Erythroblast (primary cell): Measurements from ENCODE around the gene POLR1A.

ENCODE experiments used
- GATA1 ChIP-seq: IDR thresholded peaks from 2 replicates; pipeline ENCODE4 v1.6.1; 2011; ENCODE audit warnings: low read depth, mild to moderate bottlenecking, control low read depth, low read length, moderate library complexity
- POLR2A ChIP-seq: IDR thresholded peaks from 2 replicates; pipeline ENCODE4 v1.6.1; 2011; ENCODE audit warnings: mild to moderate bottlenecking, low read length

DNA sequence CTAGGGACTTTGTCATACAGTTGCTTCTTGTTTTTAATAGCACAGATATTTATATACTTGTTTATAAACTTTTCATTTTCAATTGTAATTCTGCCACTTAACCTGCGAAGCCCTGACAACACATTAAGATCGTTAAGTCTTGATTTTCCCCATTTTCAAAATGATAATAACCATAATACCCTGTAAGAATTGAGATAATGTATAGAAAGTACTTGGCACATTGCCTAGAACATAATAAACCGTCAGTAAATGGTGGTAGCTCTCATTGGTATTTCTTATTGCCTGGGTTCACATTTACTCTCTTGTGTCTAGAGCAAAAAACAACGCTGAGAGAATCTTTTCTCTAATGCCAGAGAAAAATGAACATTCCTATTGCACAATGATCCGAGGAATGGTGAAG is 19.0 kb upstream of the POLR1A start:
- TF ChIP-seq POLR2A (no peak), GATA1 (no peak)
